ENCODE measurements around the gene EXPH5.
"Not testable (repeated sequence)": the region's sequence is repeated elsewhere in the genome, so short reads cannot be mapped to it uniquely, and the experiment has no call there.

Gene EXPH5

GRCh38 chr11:108587109-108587508 is 6.5 kb downstream of the EXPH5 start:
- peak overlapping the region in 1 of 2 donors; percentile 23 for H3K9ac ChIP-seq (ENCODE audit: low read depth in 1 of 2, low read length in 2 of 2)
- H3K4me3 ChIP-seq (ENCODE audit: low read length in 2 of 2), result peak overlapping the region; percentile 22 to 41
- no peaks in the 10 kb centered on the region for H3K27me3 ChIP-seq (ENCODE audit: control insufficient read depth in 2 of 2, insufficient read depth in 2 of 2, low read length in 2 of 2)
- no peaks in the 10 kb centered on the region for H3K9me3 ChIP-seq (ENCODE audit: control insufficient read depth in 2 of 2, low read length in 2 of 2)
- peaks cover 4 to 21% of the 10 kb centered on the region in 2 donors for H3K4me1 ChIP-seq (ENCODE audit: control insufficient read depth in 2 of 2, insufficient read depth in 2 of 2, low read length in 2 of 2)
- H3K27ac ChIP-seq (ENCODE audit: low read depth in 2 of 2, low read length in 2 of 2), result peak overlapping the region; percentile 59 to 75
- no peaks in the 10 kb centered on the region for H3K36me3 ChIP-seq (ENCODE audit: control insufficient read depth in 2 of 2, insufficient read depth in 2 of 2, low read length in 2 of 2)

GRCh38 chr11:108586600-108586999 is 7.0 kb downstream of the EXPH5 start:
- Histone ChIP-seq H3K27ac (ENCODE audit: low read depth in 2 of 2, low read length in 2 of 2) (peak overlapping the region; percentile 59 to 75), H3K27me3 (ENCODE audit: control insufficient read depth in 2 of 2, insufficient read depth in 2 of 2, low read length in 2 of 2) (no peaks in the 10 kb centered on the region), H3K36me3 (ENCODE audit: control insufficient read depth in 2 of 2, insufficient read depth in 2 of 2, low read length in 2 of 2) (no peaks in the 10 kb centered on the region), H3K4me3 (ENCODE audit: low read length in 2 of 2) (peak overlapping the region; percentile 22 to 41), H3K4me1 (ENCODE audit: control insufficient read depth in 2 of 2, insufficient read depth in 2 of 2, low read length in 2 of 2) (peaks cover 4 to 21% of the 10 kb centered on the region in 2 donors), H3K9ac (ENCODE audit: low read depth in 1 of 2, low read length in 2 of 2) (no peak overlapping the region), H3K9me3 (ENCODE audit: control insufficient read depth in 2 of 2, low read length in 2 of 2) (no peaks in the 10 kb centered on the region)

GRCh38 chr11:108586185-108586584 is 7.4 kb downstream of the EXPH5 start:
- peaks cover 4 to 21% of the 10 kb centered on the region in 2 donors for H3K4me1 ChIP-seq (ENCODE audit: control insufficient read depth in 2 of 2, insufficient read depth in 2 of 2, low read length in 2 of 2)
- H3K36me3 ChIP-seq (ENCODE audit: control insufficient read depth in 2 of 2, insufficient read depth in 2 of 2, low read length in 2 of 2); H3K4me3 ChIP-seq (ENCODE audit: low read length in 2 of 2); H3K27ac ChIP-seq (ENCODE audit: low read depth in 2 of 2, low read length in 2 of 2); H3K27me3 ChIP-seq (ENCODE audit: control insufficient read depth in 2 of 2, insufficient read depth in 2 of 2, low read length in 2 of 2); H3K9ac ChIP-seq (ENCODE audit: low read depth in 1 of 2, low read length in 2 of 2); H3K9me3 ChIP-seq (ENCODE audit: control insufficient read depth in 2 of 2, low read length in 2 of 2): not testable (repeated sequence)

- Histone ChIP-seq H3K27me3 (ENCODE audit: control insufficient read depth in 2 of 2, insufficient read depth in 2 of 2, low read length in 2 of 2) (no peaks in the 10 kb centered on the region), H3K9ac (ENCODE audit: low read depth in 1 of 2, low read length in 2 of 2) (no peak overlapping the region), H3K4me1 (ENCODE audit: control insufficient read depth in 2 of 2, insufficient read depth in 2 of 2, low read length in 2 of 2) (peaks cover 4 to 15% of the 10 kb centered on the region in 2 donors), H3K4me3 (ENCODE audit: low read length in 2 of 2) (no peak overlapping the region), H3K27ac (ENCODE audit: low read depth in 2 of 2, low read length in 2 of 2) (no peak overlapping the region), H3K9me3 (ENCODE audit: control insufficient read depth in 2 of 2, low read length in 2 of 2) (no peaks in the 10 kb centered on the region), H3K36me3 (ENCODE audit: control insufficient read depth in 2 of 2, insufficient read depth in 2 of 2, low read length in 2 of 2) (no peaks in the 10 kb centered on the region)
Observed at GRCh38 chr11:108584973-108585372, 8.6 kb downstream of the EXPH5 start.

GRCh38 chr11:108580645-108581044 is 12.9 kb downstream of the EXPH5 start:
- Histone ChIP-seq H3K9ac (ENCODE audit: low read depth in 1 of 2, low read length in 2 of 2) (no peak overlapping the region), H3K36me3 (ENCODE audit: control insufficient read depth in 2 of 2, insufficient read depth in 2 of 2, low read length in 2 of 2) (no peaks in the 10 kb centered on the region), H3K27ac (ENCODE audit: low read depth in 2 of 2, low read length in 2 of 2) (no peak overlapping the region), H3K4me1 (ENCODE audit: control insufficient read depth in 2 of 2, insufficient read depth in 2 of 2, low read length in 2 of 2) (no peaks in the 10 kb centered on the region), H3K9me3 (ENCODE audit: control insufficient read depth in 2 of 2, low read length in 2 of 2) (no peaks in the 10 kb centered on the region), H3K4me3 (ENCODE audit: low read length in 2 of 2) (no peak overlapping the region), H3K27me3 (ENCODE audit: control insufficient read depth in 2 of 2, insufficient read depth in 2 of 2, low read length in 2 of 2) (no peaks in the 10 kb centered on the region)

GRCh38 chr11:108580043-108580442 is 13.5 kb downstream of the EXPH5 start:
- no peak overlapping the region for H3K27ac ChIP-seq (ENCODE audit: low read depth in 2 of 2, low read length in 2 of 2)
- H3K4me1 ChIP-seq (ENCODE audit: control insufficient read depth in 2 of 2, insufficient read depth in 2 of 2, low read length in 2 of 2), result no peaks in the 10 kb centered on the region
- H3K4me3 ChIP-seq (ENCODE audit: low read length in 2 of 2), result no peak overlapping the region
- no peaks in the 10 kb centered on the region for H3K36me3 ChIP-seq (ENCODE audit: control insufficient read depth in 2 of 2, insufficient read depth in 2 of 2, low read length in 2 of 2)
- H3K27me3 ChIP-seq (ENCODE audit: control insufficient read depth in 2 of 2, insufficient read depth in 2 of 2, low read length in 2 of 2), result no peaks in the 10 kb centered on the region
- H3K9ac ChIP-seq (ENCODE audit: low read depth in 1 of 2, low read length in 2 of 2), result no peak overlapping the region
- no peaks in the 10 kb centered on the region for H3K9me3 ChIP-seq (ENCODE audit: control insufficient read depth in 2 of 2, low read length in 2 of 2)

GRCh38 chr11:108576523-108576922 is 17.0 kb downstream of the EXPH5 start:
- H3K4me1 ChIP-seq (ENCODE audit: control insufficient read depth in 2 of 2, insufficient read depth in 2 of 2, low read length in 2 of 2), result peaks cover 0 to 3% of the 10 kb centered on the region in 2 donors
- no peak overlapping the region for H3K4me3 ChIP-seq (ENCODE audit: low read length in 2 of 2)
- H3K27ac ChIP-seq (ENCODE audit: low read depth in 2 of 2, low read length in 2 of 2), result no peak overlapping the region
- H3K36me3 ChIP-seq (ENCODE audit: control insufficient read depth in 2 of 2, insufficient read depth in 2 of 2, low read length in 2 of 2), result no peaks in the 10 kb centered on the region
- H3K9ac ChIP-seq (ENCODE audit: low read depth in 1 of 2, low read length in 2 of 2), result no peak overlapping the region
- no peaks in the 10 kb centered on the region for H3K27me3 ChIP-seq (ENCODE audit: control insufficient read depth in 2 of 2, insufficient read depth in 2 of 2, low read length in 2 of 2)
- H3K9me3 ChIP-seq (ENCODE audit: control insufficient read depth in 2 of 2, low read length in 2 of 2), result no peaks in the 10 kb centered on the region

GRCh38 chr11:108574675-108575074 is 18.9 kb downstream of the EXPH5 start:
- Histone ChIP-seq H3K4me3 (ENCODE audit: low read length in 2 of 2) (no peak overlapping the region), H3K9me3 (ENCODE audit: control insufficient read depth in 2 of 2, low read length in 2 of 2) (no peaks in the 10 kb centered on the region), H3K9ac (ENCODE audit: low read depth in 1 of 2, low read length in 2 of 2) (no peak overlapping the region), H3K27ac (ENCODE audit: low read depth in 2 of 2, low read length in 2 of 2) (no peak overlapping the region), H3K4me1 (ENCODE audit: control insufficient read depth in 2 of 2, insufficient read depth in 2 of 2, low read length in 2 of 2) (peaks cover 3 to 15% of the 10 kb centered on the region in 2 donors), H3K27me3 (ENCODE audit: control insufficient read depth in 2 of 2, insufficient read depth in 2 of 2, low read length in 2 of 2) (no peaks in the 10 kb centered on the region), H3K36me3 (ENCODE audit: control insufficient read depth in 2 of 2, insufficient read depth in 2 of 2, low read length in 2 of 2) (no peaks in the 10 kb centered on the region)

- Histone ChIP-seq H3K9me3 (ENCODE audit: control insufficient read depth in 2 of 2, low read length in 2 of 2) (no peaks in the 10 kb centered on the region), H3K27me3 (ENCODE audit: control insufficient read depth in 2 of 2, insufficient read depth in 2 of 2, low read length in 2 of 2) (no peaks in the 10 kb centered on the region), H3K4me1 (ENCODE audit: control insufficient read depth in 2 of 2, insufficient read depth in 2 of 2, low read length in 2 of 2) (peaks cover 3 to 21% of the 10 kb centered on the region in 2 donors), H3K9ac (ENCODE audit: low read depth in 1 of 2, low read length in 2 of 2) (peak overlapping the region in 1 of 2 donors; percentile 3), H3K4me3 (ENCODE audit: low read length in 2 of 2) (no peak overlapping the region), H3K27ac (ENCODE audit: low read depth in 2 of 2, low read length in 2 of 2) (peak overlapping the region; percentile 53 to 85), H3K36me3 (ENCODE audit: control insufficient read depth in 2 of 2, insufficient read depth in 2 of 2, low read length in 2 of 2) (peaks cover 0 to 2% of the 10 kb centered on the region in 2 donors)
Observed at GRCh38 chr11:108571001-108571400, 22.6 kb downstream of the EXPH5 start.

GRCh38 chr11:108569896-108570295 is 23.7 kb downstream of the EXPH5 start:
- peaks cover 0 to 2% of the 10 kb centered on the region in 2 donors for H3K36me3 ChIP-seq (ENCODE audit: control insufficient read depth in 2 of 2, insufficient read depth in 2 of 2, low read length in 2 of 2)
- no peaks in the 10 kb centered on the region for H3K9me3 ChIP-seq (ENCODE audit: control insufficient read depth in 2 of 2, low read length in 2 of 2)
- peaks cover 3 to 21% of the 10 kb centered on the region in 2 donors for H3K4me1 ChIP-seq (ENCODE audit: control insufficient read depth in 2 of 2, insufficient read depth in 2 of 2, low read length in 2 of 2)
- no peak overlapping the region for H3K27ac ChIP-seq (ENCODE audit: low read depth in 2 of 2, low read length in 2 of 2)
- H3K9ac ChIP-seq (ENCODE audit: low read depth in 1 of 2, low read length in 2 of 2), result no peak overlapping the region
- no peaks in the 10 kb centered on the region for H3K27me3 ChIP-seq (ENCODE audit: control insufficient read depth in 2 of 2, insufficient read depth in 2 of 2, low read length in 2 of 2)
- no peak overlapping the region for H3K4me3 ChIP-seq (ENCODE audit: low read length in 2 of 2)

Data from mucosa of rectum (tissue), 2 donors.